IPS DF 6.9 (cell line): ENCODE data around the gene TMC4.

Experiments used
- DNase-seq: peaks from one replicate; pipeline ENCODE4 v3.0.0-alpha.2; 2013; ENCODE audit warnings: low read depth, low spot score
- H3K27ac ChIP-seq: one replicate; pipeline ENCODE4 v1.5.1; 2013; ENCODE audit warnings: low read length, control low read depth
- H3K27me3 ChIP-seq: 2 replicates; pipeline ENCODE4 v1.6.1; 2013; ENCODE audit warnings: mild to moderate bottlenecking, low read length; ENCODE audit not compliant: control insufficient read depth, insufficient read depth
- H3K36me3 ChIP-seq: 2 replicates; pipeline ENCODE4 v1.6.1; 2013; ENCODE audit warnings: low read length; ENCODE audit not compliant: control insufficient read depth, insufficient read depth
- H3K4me1 ChIP-seq: 2 replicates; pipeline ENCODE4 v1.6.1; 2013; ENCODE audit warnings: low read length; ENCODE audit not compliant: control insufficient read depth, insufficient read depth
- H3K4me3 ChIP-seq: 2 replicates; pipeline ENCODE4 v1.5.1; 2013; ENCODE audit warnings: mild to moderate bottlenecking, low read length
- H3K9me3 ChIP-seq: 2 replicates; pipeline ENCODE4 v1.6.1; 2013; ENCODE audit warnings: low read length, inconsistent platforms; ENCODE audit not compliant: control insufficient read depth, insufficient read depth
- whole genome bisulfite sequencing: extraction: QIAGEN DNeasy Blood & Tissue Kit; methylation state at CpG from one replicate; pipeline ENCODE4 v1.1.7; 2013; ENCODE audit warnings: mixed read lengths, missing lambda C conversion rate; ENCODE audit not compliant: insufficient read length, insufficient coverage; 5-methylcytosine and 5-hydroxymethylcytosine counted together

The TMC4 gene

DNA sequence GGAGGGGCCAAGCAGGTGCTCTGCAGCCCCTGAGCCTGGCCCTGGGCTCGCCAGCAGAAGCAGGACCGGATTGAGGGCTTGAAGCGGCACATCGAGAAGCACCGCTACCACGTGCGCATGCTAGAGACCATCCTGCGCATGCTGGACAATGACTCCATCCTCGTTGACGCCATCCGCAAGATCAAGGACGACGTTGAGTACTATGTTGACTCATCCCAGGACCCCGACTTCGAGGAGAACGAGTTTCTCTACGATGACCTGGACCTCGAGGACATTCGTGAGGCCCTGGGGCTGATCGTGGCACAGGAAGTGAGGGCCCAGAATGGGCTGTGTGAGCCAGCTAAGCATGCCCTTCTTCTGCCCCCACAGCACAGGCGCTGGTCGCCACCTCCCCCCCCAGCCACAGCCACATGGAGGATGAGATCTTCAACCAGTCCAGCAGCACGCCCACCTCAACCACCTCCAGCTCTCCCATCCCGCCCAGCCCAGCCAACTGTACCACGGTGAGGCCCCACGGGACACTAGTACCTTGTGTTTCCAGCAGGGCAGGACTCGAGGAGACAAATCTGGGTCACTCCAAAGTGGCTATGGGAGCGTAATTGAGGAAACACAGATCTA is 27.3 kb downstream of the TMC4 start:
- DNase-seq: no peak
- WGBS: no CpG with 5 or more reads among the region's 28 CpGs
- H3K27ac ChIP-seq: no peak overlapping the region
- no peaks in the 10 kb centered on the region for H3K27me3 ChIP-seq
- H3K4me1 ChIP-seq: no peaks in the 10 kb centered on the region
- H3K36me3 ChIP-seq: peaks cover 68% of the 10 kb centered on the region
- H3K9me3 ChIP-seq: no peaks in the 10 kb centered on the region
- H3K4me3 ChIP-seq: no peak overlapping the region

DNA sequence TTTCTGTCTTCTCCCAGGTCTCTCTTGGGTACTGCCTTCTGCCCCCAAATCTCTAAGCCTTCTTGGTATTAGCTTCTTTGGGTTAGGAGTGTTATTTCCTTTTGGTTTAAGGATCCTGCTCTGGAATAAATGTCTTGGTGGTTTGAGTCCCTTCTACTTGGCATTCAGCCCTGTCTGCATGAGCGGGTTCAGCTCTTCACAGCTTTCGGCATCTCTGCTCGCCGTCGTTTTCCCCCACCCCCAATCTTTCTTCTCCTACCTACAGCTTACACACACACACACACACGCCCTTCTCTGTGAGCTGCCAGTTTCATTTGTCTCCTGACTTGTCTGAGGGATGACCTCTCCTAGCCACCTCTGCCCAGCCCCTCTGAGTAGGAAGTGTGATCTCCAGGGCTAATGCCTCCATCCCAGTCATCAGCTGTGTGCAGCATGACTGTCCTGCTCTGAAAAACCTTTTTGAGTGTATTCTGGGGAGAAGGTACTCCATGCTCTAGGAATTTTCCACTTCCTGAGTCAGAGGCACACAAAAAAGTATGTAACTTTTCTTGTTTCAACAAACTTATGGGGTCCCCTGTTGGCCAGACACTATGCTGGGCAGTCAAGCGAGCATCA is 30.7 kb downstream of the TMC4 start:
- no peaks in the 10 kb centered on the region for H3K27me3 ChIP-seq
- peaks cover 47% of the 10 kb centered on the region for H3K36me3 ChIP-seq
- no CpG with 5 or more reads among the region's 7 CpGs for WGBS
- no peaks in the 10 kb centered on the region for H3K9me3 ChIP-seq
- peaks cover 4% of the 10 kb centered on the region; the same call in 1 of the 2 replicates for H3K4me1 ChIP-seq
- DNase-seq: no peak
- H3K27ac ChIP-seq: no peak overlapping the region
- H3K4me3 ChIP-seq: no peak overlapping the region

DNA sequence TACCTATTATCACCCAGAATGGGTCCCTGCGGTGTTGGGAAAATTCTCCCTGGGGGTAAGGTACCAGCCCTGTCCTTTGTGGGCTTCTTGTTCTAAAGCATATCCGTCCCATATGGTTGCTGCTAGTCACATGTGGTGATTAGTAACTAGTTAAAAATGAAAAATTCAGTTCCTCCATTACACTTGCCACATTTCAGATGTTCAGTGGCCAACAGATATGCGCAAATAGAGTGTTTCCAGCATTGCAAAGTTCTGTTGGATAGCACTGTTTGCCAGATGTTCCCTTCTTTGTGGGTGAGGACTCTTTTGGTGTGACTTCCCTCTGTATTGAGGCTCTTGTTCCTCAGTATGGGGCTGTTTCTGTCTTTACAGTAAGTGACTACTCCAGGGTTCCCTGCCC is 31.6 kb downstream of the TMC4 start:
- no peak overlapping the region for H3K27ac ChIP-seq
- no peak for DNase-seq
- peaks cover 38% of the 10 kb centered on the region for H3K36me3 ChIP-seq
- H3K27me3 ChIP-seq: no peaks in the 10 kb centered on the region
- peaks cover 4% of the 10 kb centered on the region; the same call in 1 of the 2 replicates for H3K4me1 ChIP-seq
- H3K9me3 ChIP-seq: no peaks in the 10 kb centered on the region
- H3K4me3 ChIP-seq: no peak overlapping the region
- no CpG with 5 or more reads among the region's 3 CpGs for whole genome bisulfite sequencing

DNA sequence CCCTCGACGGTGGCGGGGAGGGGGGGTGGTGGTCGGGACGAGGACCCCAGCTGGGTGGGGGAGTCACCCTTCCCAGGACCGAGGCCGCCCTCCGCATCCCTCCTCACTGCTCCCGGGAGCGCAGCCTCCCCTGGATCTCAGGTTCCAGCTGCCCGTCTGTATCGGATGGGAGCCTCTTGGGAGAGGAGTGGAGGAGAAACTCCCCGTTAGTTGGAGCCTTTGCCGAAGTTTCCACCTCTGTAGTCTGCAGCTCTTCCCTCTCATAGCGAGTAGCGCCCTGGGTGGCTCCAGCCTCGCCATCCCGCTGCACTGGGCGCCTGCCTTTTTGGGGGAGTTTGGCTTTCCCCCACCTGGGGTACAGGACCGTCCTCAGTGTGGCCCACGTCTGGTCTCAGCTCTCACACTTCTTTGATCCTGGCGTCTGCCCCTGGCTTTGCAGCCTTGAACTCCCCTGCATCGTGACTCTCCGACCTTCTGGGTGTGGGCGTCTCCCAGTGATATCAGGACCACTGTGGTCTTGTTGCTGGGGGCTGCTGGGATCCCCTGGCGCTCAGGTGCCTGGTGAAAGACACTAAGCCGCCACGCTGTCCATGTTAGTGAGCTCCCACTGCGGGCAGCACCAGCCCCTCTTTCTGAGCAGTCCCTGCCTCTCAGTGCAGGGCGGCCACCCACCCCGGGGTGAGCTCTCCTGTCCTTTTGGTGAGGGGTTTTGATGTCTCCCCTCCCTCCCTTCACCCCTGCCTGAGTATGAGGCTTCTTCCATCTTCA is 34.3 kb downstream of the TMC4 start:
- no CpG with 5 or more reads among the region's 31 CpGs for WGBS
- Histone ChIP-seq H3K4me1 (peaks cover 4% of the 10 kb centered on the region; the same call in 1 of the 2 replicates), H3K27ac (no peak overlapping the region)

DNA sequence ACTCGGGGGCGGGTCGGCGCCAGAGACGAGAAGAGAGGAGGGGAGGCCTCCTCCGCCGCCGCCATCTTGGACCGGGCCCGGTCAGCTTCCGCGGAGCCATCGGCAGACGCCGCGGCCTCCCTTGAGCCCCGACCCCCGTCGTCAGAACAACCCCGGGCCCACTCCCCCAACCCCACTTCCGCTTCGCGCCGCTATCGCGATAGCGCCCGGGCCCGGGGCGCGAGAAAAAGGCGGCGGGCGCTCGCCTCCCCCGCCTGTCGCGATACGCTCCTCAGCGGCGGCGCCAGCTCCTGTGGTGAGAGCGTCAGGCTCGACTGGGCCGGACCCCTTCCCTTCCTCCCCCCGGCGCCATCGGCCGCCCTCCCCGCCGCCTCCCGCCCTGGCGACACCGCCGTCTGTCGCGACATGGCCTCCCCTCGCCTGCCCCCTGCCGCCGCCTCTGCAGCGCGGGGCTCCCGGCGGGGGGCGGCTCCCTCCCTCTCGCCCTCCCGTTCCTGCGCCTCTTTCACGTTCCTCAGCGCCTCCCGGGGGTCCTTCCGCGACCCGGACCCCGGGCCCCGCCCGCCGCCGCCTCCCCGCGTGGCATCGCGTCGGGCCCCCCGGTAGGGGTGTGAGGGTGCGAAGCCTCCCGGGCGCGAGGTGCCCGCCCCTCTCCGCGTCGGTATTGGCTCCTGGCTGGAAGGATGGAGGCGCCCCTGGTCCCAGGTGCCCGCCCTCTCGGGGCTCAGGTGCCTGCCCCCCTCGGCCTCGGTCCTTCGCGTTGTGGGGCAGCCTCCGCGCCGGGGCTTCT is 35.1 kb downstream of the TMC4 start, which contains the start of gene CNOT3:
CNOT3 (plus strand) TSS at position 64 of the 790 bp plus-strand sequence. CDS start 5,217 bp downstream, outside the sequence.
- Histone ChIP-seq H3K4me1 (peaks cover 4% of the 10 kb centered on the region; the same call in 1 of the 2 replicates), H3K36me3 (peaks cover 5% of the 10 kb centered on the region), H3K27ac (no peak within 1 kb of the TSS), H3K9me3 (no peaks in the 10 kb centered on the region), H3K4me3 (peak within 1 kb of the TSS; percentile 87), H3K27me3 (no peaks in the 10 kb centered on the region)
- no peak for DNase-seq
- WGBS: no CpG with 5 or more reads among the region's 103 CpGs

More for the DNA sequence above, 34.3 kb downstream of the TMC4 start:
- H3K9me3 ChIP-seq: no peaks in the 10 kb centered on the region
- H3K36me3 ChIP-seq: peaks cover 13% of the 10 kb centered on the region
- DNase-seq: no peak
- H3K4me3 ChIP-seq: peak overlapping the region; percentile 87; the same call in 1 of the 2 replicates
- no peaks in the 10 kb centered on the region for H3K27me3 ChIP-seq

DNA sequence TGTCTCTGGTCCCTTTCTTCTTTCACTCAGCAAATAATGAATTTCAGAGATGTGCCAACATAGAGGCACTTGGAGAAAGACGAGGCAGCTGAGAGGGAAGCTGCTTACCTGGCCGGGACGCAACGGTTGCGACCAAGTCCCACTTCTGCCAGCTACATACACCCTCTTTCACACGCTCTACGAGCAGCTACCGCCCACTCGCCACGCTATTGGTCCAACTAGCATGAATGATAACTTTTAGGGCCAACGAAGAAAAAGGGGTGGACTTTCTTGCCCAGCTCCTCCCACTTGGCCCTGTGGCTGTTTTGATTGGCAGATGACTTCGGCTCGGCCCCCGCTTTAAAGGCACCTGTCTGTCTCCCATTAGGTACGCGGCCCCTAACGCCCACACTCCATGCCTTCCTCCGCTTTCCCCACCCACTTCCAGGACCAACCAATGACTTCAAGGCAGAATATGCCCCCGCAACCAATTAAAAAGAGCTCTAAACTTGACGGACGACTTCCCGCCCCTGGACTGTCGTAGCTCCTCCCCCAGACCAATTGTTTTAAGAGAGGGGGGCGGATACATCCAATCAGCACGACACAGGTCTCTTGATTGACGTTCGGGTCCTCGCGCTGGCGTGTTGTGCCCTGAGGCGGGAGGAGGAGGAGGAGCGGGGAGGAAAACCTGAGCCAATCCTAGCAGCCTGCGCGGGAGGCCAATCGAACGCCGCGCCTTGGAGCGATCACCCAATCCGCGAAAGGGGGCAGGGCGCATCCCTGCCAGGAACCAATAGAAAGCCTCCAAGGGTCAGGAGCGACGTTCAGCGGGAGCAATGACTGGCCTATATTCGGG is 35.9 kb downstream of the TMC4 start:
- Histone ChIP-seq H3K4me1 (peaks cover 4% of the 10 kb centered on the region; the same call in 1 of the 2 replicates), H3K36me3 (0 out of 2 replicates have a peak, but pooled peaks cover 3% of the 10 kb centered on the region), H3K27me3 (no peaks in the 10 kb centered on the region), H3K9me3 (no peaks in the 10 kb centered on the region), H3K27ac (no peak overlapping the region), H3K4me3 (peak overlapping the region; percentile 87; the same call in 1 of the 2 replicates)
- DNase-seq: peak; percentile 100
- WGBS: no CpG with 5 or more reads among the region's 46 CpGs

DNA sequence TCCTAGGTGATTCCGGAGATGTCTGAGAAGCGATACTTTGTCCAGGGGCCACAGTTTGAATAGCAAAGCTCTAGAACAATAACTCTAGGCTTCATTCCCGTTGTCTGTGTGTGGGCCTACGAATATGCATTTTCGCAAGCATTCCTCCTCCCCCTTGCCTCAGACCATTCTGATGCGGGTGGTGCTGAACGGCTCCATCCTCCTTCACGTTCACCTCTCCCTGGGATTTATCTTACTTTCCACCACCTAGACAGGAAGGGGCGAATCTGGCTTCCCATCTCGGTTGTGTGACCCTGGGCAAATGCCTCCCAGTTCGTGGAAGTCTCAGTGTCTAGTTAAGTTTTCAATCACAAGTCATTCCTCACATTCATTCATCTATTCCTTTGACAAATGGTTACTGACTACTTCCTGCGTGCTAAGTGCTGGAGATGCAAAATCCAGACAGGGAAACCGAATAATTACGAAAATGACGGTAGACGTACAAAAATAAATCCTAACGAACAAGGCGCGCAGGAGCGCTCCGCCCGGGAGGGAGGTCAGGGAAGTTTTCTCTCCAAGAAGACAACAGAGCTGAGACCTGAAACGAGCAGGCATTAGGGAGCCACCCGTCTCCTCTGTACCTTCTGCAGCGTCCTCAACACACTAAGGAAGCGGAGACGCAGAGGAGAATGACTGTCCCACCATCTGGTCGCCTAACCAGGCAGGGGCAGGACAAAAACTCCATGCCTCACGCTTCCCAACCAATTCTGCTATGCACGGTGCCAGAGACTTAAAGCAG is 36.7 kb downstream of the TMC4 start:
- Histone ChIP-seq H3K9me3 (no peaks in the 10 kb centered on the region), H3K4me1 (peaks cover 4% of the 10 kb centered on the region; the same call in 1 of the 2 replicates), H3K4me3 (peak overlapping the region; percentile 42; the same call in 1 of the 2 replicates), H3K27ac (no peak overlapping the region), H3K36me3 (peaks cover 4% of the 10 kb centered on the region; the same call in 1 of the 2 replicates), H3K27me3 (no peaks in the 10 kb centered on the region)
- WGBS: no CpG with 5 or more reads among the region's 30 CpGs
- no peak for DNase-seq

DNA sequence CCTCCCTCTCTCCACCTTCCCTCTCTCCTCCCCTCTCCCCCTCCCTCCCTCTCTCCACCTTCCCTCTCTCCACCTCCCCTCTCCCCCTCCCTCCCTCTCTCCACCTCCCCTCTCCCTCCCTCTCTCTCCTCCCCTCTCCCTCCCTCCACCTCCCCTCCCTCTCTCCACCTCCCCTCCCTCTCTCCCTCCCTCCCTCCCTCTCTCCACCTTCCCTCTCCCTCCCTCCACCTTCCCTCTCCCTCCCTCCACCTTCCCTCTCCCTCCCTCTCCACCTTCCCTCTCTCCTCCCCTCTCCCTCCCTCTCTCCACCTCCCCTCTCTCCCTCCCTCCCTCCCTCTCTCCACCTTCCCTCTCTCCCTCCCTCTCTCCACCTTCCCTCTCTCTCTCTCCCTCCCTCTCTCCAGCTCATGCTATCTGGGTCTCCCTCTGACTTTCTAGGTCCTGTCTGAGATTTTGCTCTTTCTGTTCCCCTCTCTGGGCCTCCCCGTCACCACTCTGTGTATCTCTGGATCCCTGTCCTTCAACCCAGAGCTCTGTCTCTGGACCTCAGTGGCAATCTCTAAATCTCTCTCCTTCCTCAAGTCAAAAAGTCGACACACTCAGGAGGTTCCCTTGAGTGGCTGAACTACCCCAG is 38.9 kb downstream of the TMC4 start:
- H3K27ac ChIP-seq: no peak overlapping the region
- no CpG with 5 or more reads among the region's 2 CpGs for WGBS

More for the DNA sequence above, 38.9 kb downstream of the TMC4 start:
- no peaks in the 10 kb centered on the region for H3K9me3 ChIP-seq
- H3K4me1 ChIP-seq: peaks cover 4% of the 10 kb centered on the region; the same call in 1 of the 2 replicates
- H3K36me3 ChIP-seq: peaks cover 13% of the 10 kb centered on the region
- no peak overlapping the region for H3K4me3 ChIP-seq
- no peak for DNase-seq
- H3K27me3 ChIP-seq: no peaks in the 10 kb centered on the region
